Tibial nerve (tissue), 4 donors: Measurements from ENCODE around the gene ELMO1. TPM values are rescaled to one million over a fixed set of nuclear protein-coding genes. Genes with fewer than 3 reads are reported as not detected.

ENCODE experiments used
- DNase-seq, 2 donors: peaks; one replicate each; pipeline ENCODE4 v3.0.0-alpha.2; 2019; ENCODE audit warnings: low spot score in 2 of 2
- H3K27ac ChIP-seq, 4 donors: fragments of 200-600 bp; sonication (generic) in 3 of 4; one replicate each; pipeline ENCODE4 v1.5.1; 2017 to 2019; ENCODE audit warnings: mild to moderate bottlenecking in 1 of 4
- H3K27me3 ChIP-seq, 2 donors: fragments of 200-600 bp; sonication (generic) in 1 of 2; one replicate each; pipeline versions ENCODE4 v1.5.1 to v1.6.0; 2017 to 2019
- H3K36me3 ChIP-seq, 3 donors: fragments of 200-600 bp; sonication (generic); one replicate each; pipeline ENCODE4 v1.5.1; 2018 to 2019
- H3K4me1 ChIP-seq, 4 donors: fragments of 200-600 bp; sonication (generic) in 3 of 4; one replicate each; pipeline ENCODE4 v1.5.1; 2017 to 2019
- H3K4me3 ChIP-seq, 4 donors: fragments of 200-600 bp; sonication (generic) in 3 of 4; one replicate each; pipeline ENCODE4 v1.5.1; 2017 to 2019; ENCODE audit warnings: mild to moderate bottlenecking in 1 of 4, moderate library complexity in 1 of 4
- H3K9me3 ChIP-seq, 4 donors: fragments of 200-600 bp; sonication (generic) in 3 of 4; one replicate each; pipeline ENCODE4 v1.5.1; 2017 to 2019
- EP300 ChIP-seq, 2 donors: sonication (generic); formaldehyde crosslinking; IDR thresholded peaks; one replicate each; pipeline ENCODE4 v1.6.1; 2017; ENCODE audit warnings: antibody characterized with exemption in 2 of 2, mild to moderate bottlenecking in 1 of 2
- POLR2A ChIP-seq, 2 donors: fragments of 450-650 bp; IDR thresholded peaks; one replicate each; pipeline ENCODE4 v1.6.1; 2017; ENCODE audit warnings: antibody characterized with exemption in 2 of 2, mild to moderate bottlenecking in 2 of 2, moderate library complexity in 2 of 2
- WGBS, 2 donors: methylation state at CpG; one replicate each; pipeline ENCODE4 v1.1.5; 2018; 5-methylcytosine and 5-hydroxymethylcytosine counted together
- total RNA-seq, 4 donors: library from RNA; depleted of rRNA; stranded (reverse); fragments of >200 nt; gene quantifications; one replicate each; pipeline ENCODE4 v1.1.0, GENCODE V29; 2016
- TF ChIP-seq, protein P1 (sequence below), 5 experiments: fragments of 200-600 bp in 3 of 5; fragments of 450-650 bp in 2 of 5; sonication (generic) in 3 of 5; IDR thresholded peaks; one replicate each; pipeline ENCODE4 v1.5.1; 2016 to 2019; ENCODE audit warnings: antibody characterized with exemption in 5 of 5, mild to moderate bottlenecking in 3 of 5, moderate library complexity in 2 of 5

Gene ELMO1
- total RNA-seq, 4 donors from 2014 or later = 196 to 328 (median 268) TPM

- H3K4me1 ChIP-seq = no peaks in the 10 kb centered on the region
- 72 to 83% methylated on average over 3 of the region's 3 CpGs for WGBS, 2 donors
- no peak for DNase-seq
- no peak for TF ChIP-seq EP300 (IDR thresholded peaks at IDR 0.05)
- TF ChIP-seq, protein P1, sequence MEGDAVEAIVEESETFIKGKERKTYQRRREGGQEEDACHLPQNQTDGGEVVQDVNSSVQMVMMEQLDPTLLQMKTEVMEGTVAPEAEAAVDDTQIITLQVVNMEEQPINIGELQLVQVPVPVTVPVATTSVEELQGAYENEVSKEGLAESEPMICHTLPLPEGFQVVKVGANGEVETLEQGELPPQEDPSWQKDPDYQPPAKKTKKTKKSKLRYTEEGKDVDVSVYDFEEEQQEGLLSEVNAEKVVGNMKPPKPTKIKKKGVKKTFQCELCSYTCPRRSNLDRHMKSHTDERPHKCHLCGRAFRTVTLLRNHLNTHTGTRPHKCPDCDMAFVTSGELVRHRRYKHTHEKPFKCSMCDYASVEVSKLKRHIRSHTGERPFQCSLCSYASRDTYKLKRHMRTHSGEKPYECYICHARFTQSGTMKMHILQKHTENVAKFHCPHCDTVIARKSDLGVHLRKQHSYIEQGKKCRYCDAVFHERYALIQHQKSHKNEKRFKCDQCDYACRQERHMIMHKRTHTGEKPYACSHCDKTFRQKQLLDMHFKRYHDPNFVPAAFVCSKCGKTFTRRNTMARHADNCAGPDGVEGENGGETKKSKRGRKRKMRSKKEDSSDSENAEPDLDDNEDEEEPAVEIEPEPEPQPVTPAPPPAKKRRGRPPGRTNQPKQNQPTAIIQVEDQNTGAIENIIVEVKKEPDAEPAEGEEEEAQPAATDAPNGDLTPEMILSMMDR (IDR thresholded peaks at IDR 0.05) = no peak
- no peak for TF ChIP-seq POLR2A (IDR thresholded peaks at IDR 0.05)
- no peak overlapping the region for H3K4me3 ChIP-seq
- no peaks in the 10 kb centered on the region for H3K27me3 ChIP-seq
- H3K36me3 ChIP-seq = no peaks in the 10 kb centered on the region
- no peaks in the 10 kb centered on the region for H3K9me3 ChIP-seq
- peak overlapping the region in 1 of 4 donors; percentile 16 for H3K27ac ChIP-seq
Measured at GRCh38 chr7:37467002-37467401, 18.3 kb upstream of the ELMO1 start.

- 66 to 78% methylated on average over 1 of the region's 1 CpG for WGBS, 2 donors
Measured at GRCh38 chr7:37462138-37462537, 13.5 kb upstream of the ELMO1 start.

GRCh38 chr7:37455081-37455480 is 6.4 kb upstream of the ELMO1 start:
- no peak for TF ChIP-seq POLR2A (IDR thresholded peaks at IDR 0.05)
- TF ChIP-seq, protein P1 (IDR thresholded peaks at IDR 0.05) = no peak
- no peak for TF ChIP-seq EP300 (IDR thresholded peaks at IDR 0.05)

More at GRCh38 chr7:37462138-37462537, 13.5 kb upstream of the ELMO1 start:
- Histone ChIP-seq H3K9me3 (no peaks in the 10 kb centered on the region), H3K4me3 (no peak overlapping the region), H3K27ac (no peak overlapping the region), H3K36me3 (no peaks in the 10 kb centered on the region), H3K27me3 (no peaks in the 10 kb centered on the region), H3K4me1 (no peaks in the 10 kb centered on the region)
- TF ChIP-seq EP300 (IDR thresholded peaks at IDR 0.05) (no peak), POLR2A (IDR thresholded peaks at IDR 0.05) (no peak)
- TF ChIP-seq, protein P1 (IDR thresholded peaks at IDR 0.05) = no peak
- DNase-seq = no peak

GRCh38 chr7:37452346-37452745 is 3.7 kb upstream of the ELMO1 start:
- Histone ChIP-seq H3K27me3 (no peaks in the 10 kb centered on the region), H3K36me3 (no peaks in the 10 kb centered on the region), H3K4me3 (no peak overlapping the region), H3K9me3 (peaks cover 0 to 4% (median 0%) of the 10 kb centered on the region in 4 donors), H3K4me1 (peaks cover 0 to 7% (median 0%) of the 10 kb centered on the region in 4 donors), H3K27ac (peak overlapping the region in 2 of 4 donors; percentile 26 to 35)
- TF ChIP-seq, protein P1 (IDR thresholded peaks at IDR 0.05) = no peak
- no peak for TF ChIP-seq EP300 (IDR thresholded peaks at IDR 0.05)
- TF ChIP-seq POLR2A (IDR thresholded peaks at IDR 0.05) = no peak
- WGBS, 2 donors = 51 to 54% methylated on average over 5 of the region's 5 CpGs
- DNase-seq = no peak

More at GRCh38 chr7:37455081-37455480, 6.4 kb upstream of the ELMO1 start:
- DNase-seq = no peak
- Histone ChIP-seq H3K9me3 (peaks cover 0 to 4% (median 0%) of the 10 kb centered on the region in 4 donors), H3K4me3 (no peak overlapping the region), H3K4me1 (no peaks in the 10 kb centered on the region), H3K27me3 (no peaks in the 10 kb centered on the region), H3K36me3 (no peaks in the 10 kb centered on the region), H3K27ac (no peak overlapping the region)
- 93 to 96% methylated on average over 3 of the region's 3 CpGs for WGBS, 2 donors

DNA sequence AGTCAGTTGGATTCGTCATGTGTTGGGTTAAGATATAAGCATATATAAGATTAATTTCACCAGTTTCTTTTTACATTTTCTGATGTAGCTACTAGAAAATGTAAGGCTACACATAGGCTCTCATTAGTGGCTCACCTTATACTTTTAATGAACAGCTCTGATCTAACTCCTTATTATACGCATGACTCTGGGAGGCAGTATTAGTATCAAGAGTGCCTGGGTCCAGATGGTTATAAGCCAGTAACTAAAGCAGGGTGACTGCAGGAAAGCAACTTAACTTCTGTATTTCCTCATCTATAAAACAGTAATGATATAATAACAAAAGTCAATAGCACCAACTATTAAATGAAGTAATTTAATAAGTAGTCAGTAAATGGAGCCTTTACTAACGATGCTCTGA is 1.4 kb upstream of the ELMO1 start:
- H3K36me3 ChIP-seq = no peaks in the 10 kb centered on the region
- peaks cover 0 to 4% (median 0%) of the 10 kb centered on the region in 4 donors for H3K9me3 ChIP-seq
- TF ChIP-seq, protein P1 (IDR thresholded peaks at IDR 0.05) = no peak
- TF ChIP-seq POLR2A (IDR thresholded peaks at IDR 0.05) = no peak
- no peak for TF ChIP-seq EP300 (IDR thresholded peaks at IDR 0.05)
- DNase-seq = no peak
- peak overlapping the region; percentile 90 to 99 (median 96) for H3K27ac ChIP-seq
- no peaks in the 10 kb centered on the region for H3K27me3 ChIP-seq
- peaks cover 0 to 30% (median 6%) of the 10 kb centered on the region in 4 donors for H3K4me1 ChIP-seq
- 86 to 87% methylated on average over 3 of the region's 3 CpGs for WGBS, 2 donors
- H3K4me3 ChIP-seq = no peak overlapping the region
